Head of caudate nucleus (tissue), 42 donors: Measurements from ENCODE around the gene ADAMTSL1.

Source experiments
- DNase-seq, 42 donors: peaks; one replicate each; pipeline versions ENCODE4 v3.0.0 to v3.0.0-alpha.2; 2020 to 2021; ENCODE audit warnings: mixed read lengths in 7 of 42
- intact Hi-C: fragments of 100-400 bp; cut with DNase I; formaldehyde crosslinking; loops from one replicate; pipeline ENCODE4 v1.15.0; 2022

Gene ADAMTSL1

DNA sequence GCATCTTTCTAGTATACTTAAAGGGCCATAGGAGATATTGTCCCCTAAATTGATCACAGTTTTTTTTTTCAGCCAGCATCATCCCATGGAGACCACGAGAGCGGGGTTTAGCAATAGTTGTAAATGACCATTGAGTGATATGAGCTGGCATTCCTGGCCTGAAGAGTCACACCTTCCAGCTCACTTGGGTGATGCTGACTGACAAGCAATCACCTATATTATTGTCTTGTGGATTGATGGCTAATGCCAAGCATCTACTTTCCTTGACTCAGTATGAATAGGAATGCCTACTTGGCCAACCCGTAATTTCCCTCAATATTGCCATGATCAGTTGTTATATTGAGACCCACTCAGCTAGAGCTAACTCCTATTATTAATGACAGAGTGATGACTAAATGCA is 70.5 kb downstream of the ADAMTSL1 start:
- no peak for DNase-seq
- intact Hi-C loops: no loop called here

DNA sequence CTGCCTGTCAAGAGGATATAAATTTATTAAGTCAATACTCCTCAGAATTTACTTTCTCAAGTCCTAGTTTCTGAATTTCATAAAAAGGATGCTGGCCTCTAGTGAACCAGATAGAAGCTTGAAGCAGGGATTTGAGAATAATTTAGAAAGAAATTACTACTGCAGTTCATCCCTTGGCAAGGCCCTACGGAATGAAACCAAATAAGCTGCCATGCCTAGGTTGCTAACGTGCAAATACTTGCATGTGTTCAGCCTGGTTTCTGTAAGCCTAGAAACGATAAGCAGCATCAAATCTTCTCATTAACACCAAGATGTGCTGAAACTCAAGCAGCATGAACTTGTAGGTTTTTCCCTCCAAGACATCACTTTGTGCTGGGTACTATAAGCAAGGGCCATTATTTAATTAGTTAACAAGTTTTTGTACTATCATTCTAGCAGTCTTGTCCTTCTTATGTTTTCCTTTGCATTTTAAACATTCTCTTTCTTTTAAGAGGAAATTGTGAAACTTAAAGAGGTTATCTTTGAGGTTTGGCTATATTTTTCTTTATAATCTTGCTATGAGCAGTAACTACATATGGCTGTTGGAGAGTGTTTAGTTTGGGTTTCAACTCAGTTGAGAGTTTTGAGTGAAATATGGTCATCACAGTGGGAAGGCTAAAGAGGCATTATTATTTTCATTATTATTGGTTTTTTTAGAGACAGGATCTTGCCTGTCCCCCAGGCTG is 71.8 kb downstream of the ADAMTSL1 start:
- no peak for DNase-seq
- intact Hi-C loops: no loop called here

DNA sequence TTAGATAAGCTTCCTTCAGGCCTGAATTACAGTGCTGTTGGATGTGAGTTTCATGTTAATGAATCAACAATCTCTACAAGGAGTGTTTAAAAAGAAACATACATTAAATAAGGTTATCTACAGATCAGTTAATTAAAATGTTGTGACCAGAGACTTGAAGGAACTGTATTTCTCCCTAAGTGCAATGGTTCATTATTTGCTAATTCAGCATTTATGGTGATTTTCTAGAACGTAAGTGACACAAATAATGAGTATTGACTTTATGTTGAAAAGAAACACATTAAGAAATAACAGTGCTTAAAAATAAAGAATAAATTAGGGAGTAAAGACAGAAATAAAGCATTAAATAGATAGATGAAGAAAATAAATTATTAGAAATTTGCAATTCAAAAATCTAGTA is 74.5 kb downstream of the ADAMTSL1 start:
- DNase-seq: no peak
- intact Hi-C loops: no loop called here

DNA sequence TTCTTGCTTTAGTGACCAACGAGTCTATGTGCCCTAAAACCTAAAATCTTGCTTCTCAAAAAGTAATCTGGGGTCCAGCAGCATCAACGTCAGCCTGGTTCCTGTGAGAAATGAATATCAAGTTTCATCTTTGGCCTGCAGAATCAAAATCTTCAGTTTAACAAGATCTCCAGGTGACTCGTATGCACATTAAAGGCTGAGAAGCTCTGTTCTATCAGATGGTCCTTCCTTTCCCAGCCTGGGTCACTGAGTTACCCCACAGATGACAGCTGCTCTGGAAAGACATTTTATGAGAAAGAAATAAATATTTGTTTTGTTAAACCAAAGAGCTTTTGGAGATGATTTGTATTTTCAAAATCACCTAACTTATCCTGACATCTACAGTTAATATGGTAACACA is 75.8 kb downstream of the ADAMTSL1 start:
- no peak for DNase-seq
- intact Hi-C loops: no loop called here

DNA sequence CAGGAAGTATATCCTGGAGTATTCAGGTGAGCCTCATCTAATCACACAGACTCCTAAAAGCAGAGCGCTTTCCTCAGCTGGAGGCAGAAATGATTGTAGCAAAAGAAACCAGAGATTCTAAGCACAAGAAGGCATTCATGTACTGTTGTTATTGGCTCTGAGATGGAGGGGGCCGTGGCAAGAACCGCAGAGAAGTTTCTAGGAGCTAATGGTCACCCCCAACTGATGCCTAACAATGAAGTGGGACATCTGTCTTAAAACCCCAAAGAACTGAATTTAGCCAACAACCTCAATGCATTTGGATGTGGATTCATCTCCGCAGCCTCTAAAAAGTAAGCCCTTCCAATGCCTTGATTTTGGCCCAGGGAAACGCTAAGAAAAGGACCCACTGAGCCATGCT is 76.3 kb downstream of the ADAMTSL1 start:
- DNase-seq: no peak
- intact Hi-C loops: no loop called here

DNA sequence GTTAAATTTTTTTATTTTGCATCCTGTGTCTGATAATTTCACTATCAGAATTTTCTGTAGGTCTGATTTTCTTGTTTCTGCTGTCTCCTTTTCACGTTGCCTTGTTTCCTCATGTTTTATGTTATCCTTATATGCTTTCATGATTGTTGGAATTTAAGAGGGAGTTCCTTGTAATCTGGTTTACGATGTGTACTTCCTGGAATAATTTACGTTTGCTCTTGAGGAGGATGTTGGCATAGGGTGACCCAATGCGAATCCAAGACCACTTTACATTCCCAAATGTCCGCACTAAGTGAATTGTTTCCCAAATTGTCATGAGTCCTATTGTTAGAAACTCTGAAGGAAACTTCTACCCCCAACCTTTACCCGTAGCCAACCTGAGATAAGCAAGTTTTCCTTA is 80.3 kb downstream of the ADAMTSL1 start:
- DNase-seq: no peak
- intact Hi-C loops: no loop called here

DNA sequence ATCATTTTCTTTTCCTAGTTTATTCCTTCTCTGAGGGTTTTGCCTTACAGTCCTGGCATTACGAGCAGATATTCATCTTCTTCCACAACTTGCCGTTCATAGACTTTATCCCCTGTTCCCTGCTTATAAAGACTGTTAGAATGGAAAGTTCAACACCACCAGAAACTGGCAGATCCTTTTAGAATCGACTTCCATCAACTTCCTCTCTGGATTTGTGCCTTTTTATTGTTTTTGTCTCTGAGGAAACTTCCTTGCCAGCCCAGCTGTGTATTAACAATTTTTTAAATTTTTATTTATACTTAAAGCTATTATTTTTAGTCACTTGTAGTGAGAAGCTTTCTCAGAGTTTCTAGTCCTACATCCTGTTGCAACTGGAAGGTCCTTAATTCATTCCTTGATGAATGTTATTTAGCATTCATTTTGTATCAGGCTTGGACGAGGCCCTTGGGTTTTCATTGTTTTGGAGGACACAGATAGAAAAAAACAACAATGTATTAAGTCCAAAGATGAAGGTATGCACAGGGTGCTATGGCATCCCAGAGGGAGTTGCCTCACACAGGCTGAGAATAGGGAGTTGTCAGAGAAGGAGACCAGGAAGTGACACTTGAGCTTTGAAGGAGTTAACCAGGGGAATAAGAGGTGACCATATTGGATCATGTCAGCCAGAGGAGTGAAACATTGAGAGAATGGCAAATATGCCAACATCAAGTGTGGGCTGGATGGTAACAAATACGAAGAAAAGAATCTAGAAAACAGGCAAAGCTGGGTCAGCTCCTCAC is 81.3 kb downstream of the ADAMTSL1 start:
- intact Hi-C loops: no loop called here
- no peak for DNase-seq

DNA sequence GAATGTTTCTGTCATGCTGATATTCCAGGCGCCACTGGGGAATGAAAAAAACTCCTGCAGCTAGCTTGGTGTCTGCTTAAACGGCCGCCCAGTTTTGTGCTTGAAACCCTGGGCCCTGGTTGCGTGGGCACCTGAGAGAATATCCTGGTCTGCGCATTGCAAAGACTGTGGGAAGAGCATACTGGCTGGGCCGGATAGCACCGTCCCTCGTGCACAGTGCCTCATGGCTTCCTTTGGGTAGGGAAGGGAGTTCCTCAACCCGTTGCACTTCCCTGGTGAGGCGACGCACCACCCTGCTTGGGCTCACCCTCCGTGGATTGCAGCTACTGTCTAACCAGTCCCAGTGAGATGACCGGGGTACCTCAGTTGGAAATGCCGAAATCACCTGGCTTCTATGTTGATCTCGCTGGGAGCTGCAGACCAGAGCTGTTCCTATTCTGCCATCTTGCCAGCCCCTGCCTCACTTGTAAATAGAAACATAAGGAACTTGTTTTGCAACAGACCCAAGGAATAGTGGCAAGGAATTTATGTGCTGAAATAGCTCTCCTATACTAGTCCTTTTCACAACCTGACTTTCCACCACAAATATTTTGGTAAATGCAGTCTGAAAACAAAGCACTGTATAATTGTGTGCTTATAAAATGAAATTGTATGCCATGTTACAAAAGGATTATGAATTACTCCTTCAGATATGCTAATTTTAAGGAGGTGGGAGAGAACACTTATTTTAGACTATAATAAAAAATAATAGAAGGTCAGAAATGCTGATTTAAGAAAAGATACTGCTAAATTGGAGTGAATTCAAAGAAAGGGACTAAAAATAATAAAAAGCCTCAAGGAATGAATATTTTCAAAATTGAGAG is 90.3 kb downstream of the ADAMTSL1 start:
- intact Hi-C loops: no loop called here
- DNase-seq: no peak

DNA sequence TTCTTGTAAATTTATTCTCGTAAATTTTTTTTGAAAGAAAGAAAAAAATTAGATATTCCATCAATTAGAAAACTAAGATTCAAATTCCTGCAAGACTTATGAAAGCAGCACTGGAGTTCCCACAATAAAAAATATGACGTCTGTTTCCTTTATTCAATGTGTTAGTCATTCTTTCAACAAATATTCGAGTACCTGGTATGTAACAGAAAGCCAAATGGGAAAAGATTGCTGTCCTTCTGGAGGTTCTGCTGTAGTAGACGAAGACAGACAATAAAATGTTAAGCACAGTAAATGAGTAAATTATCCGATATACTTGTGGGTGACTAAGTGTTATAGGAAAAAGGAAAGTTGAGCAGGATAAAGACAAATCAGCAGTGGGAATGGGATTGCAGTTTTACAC is 92.2 kb downstream of the ADAMTSL1 start:
- no peak for DNase-seq
- intact Hi-C loops: no loop called here

DNA sequence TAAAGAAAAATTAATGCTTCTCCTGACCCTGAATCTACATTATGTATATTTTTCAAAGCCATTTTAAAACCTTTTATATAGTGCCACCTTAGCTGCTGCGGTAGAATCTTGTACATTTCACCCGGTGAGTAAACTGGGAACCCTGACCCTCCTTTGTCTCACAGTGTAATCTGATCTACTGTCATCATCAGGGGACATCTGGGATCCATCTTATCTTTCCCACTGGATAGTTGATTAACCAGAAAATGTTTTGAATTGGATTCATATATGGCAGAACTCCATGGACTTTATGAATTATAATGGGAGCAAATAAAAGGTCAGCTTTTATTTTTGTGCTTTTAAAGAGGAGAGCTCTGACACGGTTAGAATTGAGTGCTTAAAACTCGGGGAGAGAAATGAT is 95.0 kb downstream of the ADAMTSL1 start:
- intact Hi-C loops: no loop called here
- DNase-seq: no peak

DNA sequence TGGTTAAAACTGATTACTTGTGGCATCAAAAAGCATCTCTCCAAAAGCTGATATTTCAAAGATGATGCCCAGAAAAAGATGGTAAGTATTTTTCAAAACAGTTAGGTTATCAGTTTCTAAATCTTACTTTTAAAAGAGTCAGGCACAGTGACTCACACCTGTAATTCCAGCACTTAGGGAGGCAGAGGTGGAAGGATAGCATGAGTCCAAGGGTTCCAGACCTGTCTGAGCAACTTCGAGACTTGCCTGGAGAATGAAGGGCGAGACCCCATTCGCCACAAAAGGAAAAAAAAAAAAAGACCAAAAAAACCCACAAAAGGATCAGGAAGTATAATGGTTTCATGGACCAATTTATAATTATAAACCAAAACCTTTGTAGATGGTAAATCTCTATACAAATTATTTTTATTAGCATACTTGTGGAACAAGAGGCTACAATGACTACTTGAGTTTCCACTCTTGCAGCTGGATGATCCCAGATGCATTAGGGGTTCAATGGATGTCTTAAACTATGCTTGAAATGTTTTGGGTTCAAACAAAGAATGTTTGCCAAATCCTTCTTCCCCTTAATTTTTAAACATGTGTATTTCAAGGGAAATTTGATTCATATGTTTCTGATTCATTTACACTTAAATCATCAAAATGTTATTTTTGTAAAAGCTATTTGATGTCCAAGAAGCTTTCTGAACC is 96.1 kb downstream of the ADAMTSL1 start:
- intact Hi-C loops: no loop called here

DNA sequence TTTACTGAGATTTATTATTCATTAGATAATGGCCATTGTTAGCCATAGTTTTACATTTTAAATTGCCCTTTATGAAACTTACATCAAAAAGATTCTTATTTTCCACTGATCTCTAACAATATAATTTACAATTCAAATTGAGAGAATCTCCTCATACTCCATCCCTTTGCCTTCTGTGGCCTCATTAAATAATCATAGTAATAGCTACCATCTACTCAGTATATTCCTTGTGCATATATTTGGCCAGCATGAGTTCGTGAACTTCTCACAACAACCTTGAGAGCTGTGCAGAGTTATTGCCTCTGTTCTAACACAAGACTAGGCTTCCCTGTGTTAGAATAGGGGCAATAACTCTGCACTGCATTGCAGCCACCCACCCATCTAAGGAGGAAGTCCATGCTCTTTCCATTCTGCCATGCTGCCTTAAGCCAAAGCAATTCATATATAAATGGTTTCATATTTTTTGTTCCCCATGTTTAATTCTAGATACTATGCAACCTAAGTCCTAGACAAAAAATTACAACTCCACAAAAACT is 99.1 kb downstream of the ADAMTSL1 start:
- intact Hi-C loops: no loop called here
- DNase-seq: no peak

More for the DNA sequence above, 96.1 kb downstream of the ADAMTSL1 start:
- no peak for DNase-seq

DNA sequence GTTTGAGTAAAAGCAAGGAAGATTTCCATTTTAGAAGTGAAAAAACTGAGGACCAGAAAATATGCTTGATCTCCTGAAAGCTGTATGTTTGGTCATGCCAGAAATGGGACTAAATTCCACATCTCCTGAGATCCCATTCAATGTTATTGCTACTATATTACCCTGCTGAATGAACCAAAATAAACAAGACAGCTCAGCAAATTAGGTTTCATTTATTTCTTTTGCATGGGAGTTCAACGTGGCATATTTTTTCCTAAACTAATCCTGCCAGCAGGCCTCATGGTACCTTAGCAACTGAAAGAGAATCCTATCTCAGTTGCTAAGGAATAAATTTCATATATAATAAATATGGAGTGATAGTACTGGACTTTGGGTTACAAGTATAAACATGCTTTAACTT is 101.7 kb downstream of the ADAMTSL1 start:
- DNase-seq: no peak
- intact Hi-C loops: no loop called here

DNA sequence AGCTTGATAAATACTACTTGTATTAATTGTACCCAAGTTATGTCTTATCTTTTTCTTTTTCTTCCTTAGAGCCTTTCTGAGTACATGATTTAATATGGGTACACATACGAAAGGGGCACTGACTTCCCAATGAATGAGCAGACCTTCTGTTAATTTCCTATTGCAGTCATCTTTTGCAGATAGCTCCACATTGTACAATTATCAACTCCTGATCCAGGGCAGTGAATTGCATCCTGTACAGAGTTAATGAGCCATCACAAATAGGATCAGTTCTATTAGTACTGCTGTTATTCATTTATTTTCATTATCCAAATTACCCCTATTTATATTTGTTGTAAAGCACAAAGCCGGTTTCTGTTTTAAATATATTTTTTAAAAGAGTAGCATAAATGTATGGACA is 105.6 kb downstream of the ADAMTSL1 start:
- DNase-seq: no peak
- intact Hi-C loops: no loop called here

DNA sequence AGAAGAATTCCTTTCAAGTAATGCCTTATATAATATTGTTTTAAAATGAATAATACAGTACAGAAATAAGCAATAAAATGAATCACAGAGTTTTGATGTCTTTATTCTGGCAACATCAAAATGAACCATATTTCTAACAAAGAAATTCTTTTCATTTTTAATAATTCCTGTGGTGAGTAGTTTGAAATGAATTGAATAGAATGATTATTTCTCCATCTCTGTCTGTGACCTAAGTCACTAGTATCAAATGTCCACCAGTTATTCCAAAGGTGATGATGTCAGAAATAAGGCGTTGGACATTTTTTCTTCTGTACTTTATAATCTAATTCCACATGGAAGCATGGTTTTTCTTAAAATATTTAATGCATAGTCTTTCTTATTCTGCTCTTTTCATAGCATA is 106.2 kb downstream of the ADAMTSL1 start:
- no peak for DNase-seq
- intact Hi-C loops: no loop called here

DNA sequence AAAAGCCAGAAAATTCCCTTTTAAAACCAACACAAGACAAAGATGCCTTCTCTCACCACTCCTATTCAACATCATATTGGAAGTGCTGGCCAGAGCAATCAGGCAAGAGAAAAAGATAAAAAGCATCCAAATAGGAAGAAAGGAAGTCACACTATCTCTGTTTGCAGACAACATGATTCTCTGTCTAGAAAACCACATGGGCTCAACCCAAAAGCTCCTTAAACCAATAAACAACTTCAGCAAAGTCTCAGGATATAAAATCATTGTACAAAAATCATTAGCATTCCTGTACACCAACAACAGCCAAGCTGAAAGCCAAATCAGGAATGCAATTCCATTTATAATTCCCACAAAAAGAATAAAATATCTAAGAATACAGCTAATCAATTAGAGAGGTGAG is 112.0 kb downstream of the ADAMTSL1 start:
- DNase-seq: no peak
- intact Hi-C loops: no loop called here

DNA sequence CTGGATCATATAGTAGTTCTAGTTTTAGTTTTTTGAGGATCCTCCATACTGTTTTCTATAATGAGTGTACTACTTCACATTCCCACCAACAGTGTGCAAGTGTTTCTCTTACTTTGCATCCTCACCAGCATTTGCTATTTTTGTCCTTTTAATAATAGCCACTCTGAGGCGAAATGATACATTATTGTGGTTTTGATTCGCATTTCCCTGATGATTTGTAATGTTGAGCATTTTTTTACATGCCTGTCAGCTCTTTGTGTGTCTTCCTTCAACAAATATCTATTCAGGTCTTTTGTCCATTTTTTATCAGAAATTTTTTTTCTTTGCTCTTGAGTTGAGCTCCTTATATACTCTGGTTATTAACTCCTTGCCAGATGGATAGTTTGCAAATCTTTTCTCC is 114.0 kb downstream of the ADAMTSL1 start:
- DNase-seq: no peak
- intact Hi-C loops: no loop called here

DNA sequence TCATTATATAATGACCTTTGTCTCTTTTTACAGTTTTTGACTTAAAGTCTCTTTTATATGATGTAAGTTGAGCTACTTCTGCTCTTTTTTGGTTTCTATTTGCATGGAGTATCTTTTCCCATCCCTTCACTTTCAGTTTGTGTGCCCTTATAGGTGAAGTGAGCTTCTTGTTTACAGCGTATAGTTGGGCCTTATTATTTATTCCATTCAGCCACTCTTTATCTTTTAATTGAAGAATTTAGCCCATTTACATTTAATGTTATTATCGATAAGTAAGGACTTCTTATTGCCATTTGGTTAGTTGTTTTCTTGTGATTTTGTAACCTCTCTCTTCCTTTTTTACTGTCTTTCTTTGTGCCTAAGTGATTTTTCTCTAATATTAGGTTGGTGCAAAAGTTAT is 117.3 kb downstream of the ADAMTSL1 start:
- intact Hi-C loops: no loop called here
- DNase-seq: no peak

DNA sequence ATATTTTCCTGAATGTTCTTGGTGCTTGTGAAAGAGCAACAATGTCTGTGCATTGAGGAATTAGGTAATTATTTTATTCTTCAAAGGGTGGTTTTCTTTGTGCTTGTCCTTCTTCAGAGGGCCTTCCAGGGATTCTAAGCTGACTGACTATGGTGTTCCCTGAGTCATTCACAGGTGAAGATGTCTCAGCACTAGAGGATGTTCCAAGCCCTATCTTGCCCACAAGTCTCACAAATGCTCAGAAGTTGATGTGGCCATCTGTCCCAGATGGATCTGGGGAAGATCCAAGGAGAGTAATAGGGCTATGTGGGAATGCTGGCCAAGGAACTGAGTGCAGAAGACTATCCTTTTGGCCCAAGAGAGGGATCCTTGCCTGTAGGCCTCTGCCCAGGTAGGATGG is 120.9 kb downstream of the ADAMTSL1 start:
- intact Hi-C loops: no loop called here
- no peak for DNase-seq
